Femur (tissue), 1 donor: ENCODE measurements around the gene PANX1.
"Not testable (repeated sequence)": the region's sequence is repeated elsewhere in the genome, so short reads cannot be mapped to it uniquely, and the experiment has no call there.

ENCODE experiments used
- DNase-seq: peaks from one replicate; pipeline ENCODE4 v3.0.0-alpha.2; 2017

PANX1 gene

GRCh38 chr11:94128746-94129511 is at the start of gene PANX1:
Gene PANX1, plus strand, starts transcription at chr11:94128841. Its CDS starts 472 bp downstream, at chr11:94129313.
- peak; percentile 88 for DNase-seq

- no peak for DNase-seq
These were observed 44.5 kb upstream of the PANX1 start for GRCh38 chr11:94084164-94084563.

GRCh38 chr11:94088906-94089305 is 39.7 kb upstream of the PANX1 start:
- DNase-seq = no peak

- DNase-seq = no peak
These were observed 39.3 kb upstream of the PANX1 start for GRCh38 chr11:94089341-94089740.

GRCh38 chr11:94090401-94090800 is 38.2 kb upstream of the PANX1 start:
- no peak for DNase-seq

- DNase-seq = no peak
These were observed 37.5 kb upstream of the PANX1 start for GRCh38 chr11:94091091-94091490.

GRCh38 chr11:94100253-94100652 is 28.4 kb upstream of the PANX1 start:
- DNase-seq = no peak

- DNase-seq = no peak
These were observed 25.2 kb upstream of the PANX1 start for GRCh38 chr11:94103471-94103870.

GRCh38 chr11:94104734-94105133 is 23.9 kb upstream of the PANX1 start:
- DNase-seq = no peak

- no peak for DNase-seq
These were observed 21.9 kb upstream of the PANX1 start for GRCh38 chr11:94106716-94107115.

GRCh38 chr11:94107363-94107762 is 21.3 kb upstream of the PANX1 start:
- no peak for DNase-seq

GRCh38 chr11:94111241-94111640 is 17.4 kb upstream of the PANX1 start:
- no peak for DNase-seq

GRCh38 chr11:94111660-94112059 is 17.0 kb upstream of the PANX1 start:
- no peak for DNase-seq

GRCh38 chr11:94112206-94112953 is 16.3 kb upstream of the PANX1 start:
- DNase-seq = no peak

GRCh38 chr11:94117197-94117574 is 11.5 kb upstream of the PANX1 start:
- DNase-seq = no peak

GRCh38 chr11:94117871-94118270 is 10.8 kb upstream of the PANX1 start:
- DNase-seq = no peak

GRCh38 chr11:94119676-94120075 is 9.0 kb upstream of the PANX1 start:
- not testable (repeated sequence) for DNase-seq

- DNase-seq = not testable (repeated sequence)
These were observed 8.1 kb upstream of the PANX1 start for GRCh38 chr11:94120516-94120915.

- DNase-seq = no peak
These were observed 7.7 kb upstream of the PANX1 start for GRCh38 chr11:94120946-94121345.

GRCh38 chr11:94125407-94126115 is 3.1 kb upstream of the PANX1 start:
- DNase-seq = no peak

- no peak for DNase-seq
These were observed 1.0 kb upstream of the PANX1 start for GRCh38 chr11:94127638-94128037.

GRCh38 chr11:94128291-94128745 is 323 bp upstream of the PANX1 start:
- no peak for DNase-seq

GRCh38 chr11:94129512-94130297 is 1.1 kb downstream of the PANX1 start:
- DNase-seq = no peak
